Activated gamma-delta T cell (primary cell): ENCODE data around the gene ARHGAP26.

Experiments
- DNase-seq: peaks from one replicate; lab custom pipeline; 2025; lab: John Stamatoyannopoulos, UW

ARHGAP26 gene

GRCh38 chr5:142813220-142813619 lies 43.0 kb downstream of the ARHGAP26 start:
- DNase-seq, result no peak

GRCh38 chr5:142814122-142814521 lies 43.9 kb downstream of the ARHGAP26 start:
- no peak for DNase-seq

- no peak for DNase-seq
Observed at GRCh38 chr5:142815469-142815868, 45.3 kb downstream of the ARHGAP26 start.

GRCh38 chr5:142816531-142817430 lies 46.6 kb downstream of the ARHGAP26 start:
- DNase-seq, result no peak

- no peak for DNase-seq
Observed at GRCh38 chr5:142817949-142818431, 47.8 kb downstream of the ARHGAP26 start.

GRCh38 chr5:142819292-142819691 lies 49.1 kb downstream of the ARHGAP26 start:
- no peak for DNase-seq

GRCh38 chr5:142819825-142820224 lies 49.6 kb downstream of the ARHGAP26 start:
- DNase-seq, result no peak

GRCh38 chr5:142820447-142820846 lies 50.3 kb downstream of the ARHGAP26 start:
- DNase-seq, result no peak

- DNase-seq, result no peak
Observed at GRCh38 chr5:142821034-142821732, 51.0 kb downstream of the ARHGAP26 start.

GRCh38 chr5:142821733-142822487 lies 51.7 kb downstream of the ARHGAP26 start:
- no peak for DNase-seq

- DNase-seq, result no peak
Observed at GRCh38 chr5:142823126-142823525, 52.9 kb downstream of the ARHGAP26 start.

GRCh38 chr5:142823806-142824205 lies 53.6 kb downstream of the ARHGAP26 start:
- no peak for DNase-seq

- no peak for DNase-seq
Observed at GRCh38 chr5:142824391-142824790, 54.2 kb downstream of the ARHGAP26 start.

GRCh38 chr5:142825378-142826089 lies 55.4 kb downstream of the ARHGAP26 start:
- no peak for DNase-seq

GRCh38 chr5:142826093-142826492 lies 55.9 kb downstream of the ARHGAP26 start:
- no peak for DNase-seq

- DNase-seq, result no peak
Observed at GRCh38 chr5:142826741-142827492, 56.7 kb downstream of the ARHGAP26 start.

GRCh38 chr5:142827934-142828576 lies 57.9 kb downstream of the ARHGAP26 start:
- DNase-seq, result no peak

- no peak for DNase-seq
Observed at GRCh38 chr5:142828797-142829535, 58.8 kb downstream of the ARHGAP26 start.

GRCh38 chr5:142829801-142830220 lies 59.6 kb downstream of the ARHGAP26 start:
- no peak for DNase-seq
